ENCODE results near the gene GMCL1. TPM values are rescaled to one million over a fixed set of nuclear protein-coding genes. Genes with fewer than 3 reads are reported as not detected.

GMCL1 gene
- total RNA-seq, 1 experiment from 2014 or later: 16.1 TPM

- peak; percentile 65 for DNase-seq (ENCODE audit: extremely low read depth, low read depth)
Observed at GRCh38 chr2:69917852-69918251, 88.4 kb downstream of the GMCL1 start.

- DNase-seq (ENCODE audit: extremely low read depth, low read depth): no peak
Observed at GRCh38 chr2:69918401-69918800, 88.9 kb downstream of the GMCL1 start.

GRCh38 chr2:69923116-69923515 is 93.7 kb downstream of the GMCL1 start:
- DNase-seq (ENCODE audit: extremely low read depth, low read depth): no peak

- DNase-seq (ENCODE audit: extremely low read depth, low read depth): no peak
Observed at GRCh38 chr2:69926849-69927515, 97.5 kb downstream of the GMCL1 start.

Small RNA genes lying within 50 kb of the gene (small RNA-seq; reads per million reads assigned to genes)
- gene RPL23AP92: 0 reads per million in 2 experiments

Other genes with a start within 250 kb of the GMCL1 start
- gene AAK1, start 185.9 kb upstream of the GMCL1 start, total RNA-seq (2014; rRNA removed; shearing (Covaris generic)): 37.7 and 39.4 TPM in 2 replicates
- 28.1 and 34.6 TPM in 2 replicates for gene ANXA4, start 87.5 kb upstream of the GMCL1 start, total RNA-seq (2014; rRNA removed; shearing (Covaris generic))
- gene SNRNP27, start 64.3 kb downstream of the GMCL1 start, total RNA-seq (2014; rRNA removed; shearing (Covaris generic)): 73.0 and 73.7 TPM in 2 replicates
- 4.4 and 4.9 TPM in 2 replicates for gene MXD1, start 85.4 kb downstream of the GMCL1 start, total RNA-seq (2014; rRNA removed; shearing (Covaris generic))
- 0.12 TPM in 1 of 2 replicates, not detected in the other for gene ASPRV1, start 132.0 kb downstream of the GMCL1 start, total RNA-seq (2014; rRNA removed; shearing (Covaris generic))

Data from NCI-H460 (cell line).